Transverse colon (tissue), 3 donors: ENCODE results near the gene SFMBT1.

Source experiments
- CTCF ChIP-seq, 5 experiments: fragments of 200-600 bp in 3 of 5; fragments of 450-650 bp in 2 of 5; sonication (generic) in 3 of 5; IDR thresholded peaks; 1 replicate in 2 of 5; 2 replicates in 3 of 5; pipeline ENCODE4 v1.5.1; 2016 to 2017; ENCODE audit warnings: antibody characterized with exemption in 5 of 5, inconsistent platforms in 3 of 5, mild to moderate bottlenecking in 2 of 5, moderate library complexity in 1 of 5
- EP300 ChIP-seq: sonication (generic); formaldehyde crosslinking; IDR thresholded peaks from one replicate; pipeline ENCODE4 v1.6.1; 2017; ENCODE audit warnings: antibody characterized with exemption, low read depth

DNA sequence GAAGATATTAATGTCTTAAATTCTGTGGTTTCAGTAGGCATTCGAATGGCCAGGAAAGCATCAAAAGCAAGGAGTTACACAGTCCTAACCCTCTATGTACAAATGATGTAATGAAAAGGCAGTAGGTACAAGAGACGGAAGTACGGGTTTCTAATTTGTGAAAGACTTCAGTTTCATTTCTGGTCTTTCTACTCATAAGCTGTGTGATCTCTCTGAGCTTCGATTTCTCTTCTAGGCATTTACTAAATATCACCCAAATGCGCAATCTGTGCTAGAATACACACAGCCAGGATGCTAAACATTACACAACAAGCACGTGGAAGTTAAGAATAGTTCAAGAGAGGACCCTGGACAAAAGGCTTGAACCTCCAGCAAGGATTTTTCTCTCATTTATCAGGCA lies 130.6 kb downstream of the SFMBT1 start:
- TF ChIP-seq EP300 (no peak), CTCF (IDR thresholded peaks at IDR 0.05) (no peak)
